ENCODE data around the gene ADK.
"Not testable (repeated sequence)": the region's sequence is repeated elsewhere in the genome, so short reads cannot be mapped to it uniquely, and the experiment has no call there.

ADK gene

DNA sequence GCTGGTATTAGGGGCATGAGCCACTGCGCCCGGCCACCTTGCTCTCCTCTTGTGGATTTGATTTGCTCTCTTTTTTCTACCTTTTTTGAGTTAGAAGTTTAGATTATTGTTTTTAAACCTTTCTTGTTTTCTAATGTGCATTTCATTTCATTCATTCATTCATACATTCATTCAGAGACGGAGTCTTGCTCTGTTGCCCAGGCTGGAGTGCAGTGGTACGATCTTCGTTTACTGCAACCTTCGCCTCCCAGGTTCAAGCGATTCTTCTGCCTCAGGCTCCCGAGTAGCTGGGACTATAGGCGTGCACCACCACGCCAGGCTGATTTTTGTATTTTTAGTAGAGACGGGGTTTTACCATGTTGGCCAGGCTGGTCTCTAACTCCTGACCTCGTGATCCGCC lies 37.6 kb downstream of the ADK start:
- not testable (repeated sequence) for DNase-seq

DNA sequence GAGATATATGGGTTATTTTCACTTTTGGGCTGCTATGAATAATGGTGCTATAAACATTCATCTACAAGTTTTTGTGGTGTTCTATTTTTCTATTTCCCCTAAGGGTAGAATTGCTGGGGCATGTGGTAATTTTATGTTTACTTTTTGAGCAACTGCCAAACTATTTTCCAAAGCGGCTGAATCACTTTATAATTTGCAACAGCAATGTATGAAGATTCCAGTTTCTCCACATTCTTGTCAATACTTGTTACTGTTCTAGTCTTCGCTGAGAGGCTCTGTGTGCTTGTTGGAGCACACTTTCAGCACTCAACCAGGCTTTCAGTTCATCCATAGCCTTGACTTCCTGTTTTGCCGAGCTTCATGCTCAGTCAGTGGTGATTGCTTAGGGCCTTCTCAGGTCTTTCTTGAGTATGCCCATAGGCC lies 39.0 kb downstream of the ADK start:
- DNase-seq = no peak

DNA sequence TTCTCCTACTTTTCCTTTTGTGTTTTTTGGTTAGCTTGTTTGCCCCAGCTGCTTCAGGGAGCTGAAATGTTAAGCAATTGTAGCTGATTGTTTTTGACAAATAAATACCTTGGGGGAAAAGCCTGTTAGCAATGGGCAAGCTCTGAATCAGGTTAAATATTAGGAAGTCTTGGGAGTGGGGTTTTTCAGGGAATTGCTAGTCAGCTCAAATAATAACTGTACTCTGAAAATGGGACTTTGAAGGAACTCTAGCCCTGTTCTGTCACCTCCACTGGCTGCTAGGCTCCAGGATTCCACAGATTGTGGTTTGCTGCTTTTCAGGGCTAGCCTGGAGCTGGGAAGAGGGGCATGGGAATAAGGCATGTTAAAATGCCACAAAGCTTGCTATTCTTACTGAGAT lies 39.5 kb downstream of the ADK start:
- DNase-seq = no peak

DNA sequence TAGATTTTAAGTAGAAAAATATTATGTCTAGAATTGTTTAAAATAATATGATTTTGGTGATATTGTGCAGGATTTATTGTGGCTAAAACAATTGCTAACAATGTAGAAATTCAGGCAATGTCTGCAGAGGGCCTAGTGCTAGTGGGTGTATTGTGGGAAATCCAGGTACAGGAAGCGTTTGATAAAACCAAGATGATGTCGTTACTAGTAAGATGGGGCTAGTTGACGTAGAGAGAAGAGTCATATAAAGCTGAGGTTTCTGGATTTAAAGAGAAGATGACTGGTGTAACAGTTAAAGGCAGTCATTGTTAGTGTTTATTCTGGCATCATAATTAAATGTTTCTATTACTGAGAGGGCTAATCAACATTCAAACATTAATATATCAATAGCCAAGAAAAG lies 43.5 kb downstream of the ADK start:
- no peak for DNase-seq

DNA sequence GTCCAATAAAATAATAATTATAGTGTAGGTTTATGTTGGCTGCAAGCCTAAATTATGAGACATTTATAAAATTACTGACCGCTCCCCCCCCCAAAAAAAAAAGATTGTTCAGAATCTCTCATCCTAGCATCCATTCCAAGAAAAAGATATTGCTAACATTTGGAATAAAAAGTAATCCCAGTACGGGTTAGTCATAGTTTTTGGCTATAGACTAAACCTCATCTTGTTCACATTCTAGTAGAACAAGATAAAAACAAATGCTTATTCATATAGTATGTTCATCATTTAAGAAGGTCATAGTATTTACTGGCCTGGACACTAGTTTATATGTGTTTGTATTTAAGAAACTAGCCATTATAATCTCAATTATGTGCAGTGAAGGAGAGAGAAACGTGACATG lies 44.0 kb downstream of the ADK start:
- DNase-seq = no peak

DNA sequence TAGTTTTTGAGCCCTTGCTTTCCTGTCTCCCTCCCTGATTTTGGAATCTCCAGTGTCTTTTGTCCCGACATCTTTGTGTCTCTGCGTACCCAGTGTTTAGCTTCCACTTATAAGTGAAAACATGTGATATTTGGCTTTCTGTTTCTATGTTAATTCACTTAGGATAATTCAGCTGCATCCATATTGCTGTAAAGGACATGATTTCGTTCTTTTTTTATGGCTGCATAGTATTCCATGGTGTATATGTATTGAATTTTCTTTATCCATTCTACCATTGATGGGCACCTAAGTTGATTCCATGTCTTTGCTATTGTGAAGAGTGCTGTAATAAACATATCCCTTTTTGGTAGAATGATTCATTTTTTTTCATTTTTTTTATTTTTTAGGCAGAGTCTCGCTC lies 48.3 kb downstream of the ADK start:
- DNase-seq = no peak

DNA sequence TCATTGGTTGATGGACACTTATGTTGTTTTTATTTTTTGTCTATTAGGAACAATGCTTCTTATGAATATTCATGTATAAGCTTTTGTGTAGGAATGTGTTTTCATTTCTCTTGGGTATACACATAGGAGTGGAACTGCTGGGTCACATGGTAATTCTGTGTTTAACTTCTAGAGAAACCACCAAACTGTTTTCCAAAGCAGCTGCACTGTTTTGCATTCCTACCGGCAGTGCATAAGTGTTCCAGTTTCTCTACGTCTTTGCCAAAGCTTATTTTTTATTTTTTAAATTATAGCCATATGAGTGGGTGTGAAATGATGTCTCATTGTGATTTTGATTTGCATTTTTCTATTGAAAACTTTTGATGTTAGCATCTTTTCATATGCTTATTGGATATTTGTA lies 51.3 kb downstream of the ADK start:
- DNase-seq = no peak

DNA sequence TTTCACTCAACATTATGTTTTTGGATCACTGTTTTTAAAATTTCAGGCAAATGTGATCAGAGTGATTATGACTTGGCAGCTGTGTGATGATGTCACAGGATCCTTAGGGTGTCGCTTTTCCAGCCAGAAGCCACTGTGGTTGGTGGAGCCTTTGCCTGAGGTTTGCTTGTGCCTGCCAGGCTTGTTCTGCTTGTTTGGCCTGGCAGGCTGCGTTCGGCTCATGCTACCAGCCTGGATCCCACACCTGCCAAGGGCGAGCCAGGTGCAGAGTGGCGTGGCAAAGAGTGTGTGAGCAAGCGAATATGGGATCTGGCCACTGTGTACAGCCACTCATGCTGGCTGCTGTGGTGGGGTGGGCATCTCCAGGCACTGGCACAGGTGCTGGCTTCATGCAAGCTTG lies 55.7 kb downstream of the ADK start:
- DNase-seq = no peak

DNA sequence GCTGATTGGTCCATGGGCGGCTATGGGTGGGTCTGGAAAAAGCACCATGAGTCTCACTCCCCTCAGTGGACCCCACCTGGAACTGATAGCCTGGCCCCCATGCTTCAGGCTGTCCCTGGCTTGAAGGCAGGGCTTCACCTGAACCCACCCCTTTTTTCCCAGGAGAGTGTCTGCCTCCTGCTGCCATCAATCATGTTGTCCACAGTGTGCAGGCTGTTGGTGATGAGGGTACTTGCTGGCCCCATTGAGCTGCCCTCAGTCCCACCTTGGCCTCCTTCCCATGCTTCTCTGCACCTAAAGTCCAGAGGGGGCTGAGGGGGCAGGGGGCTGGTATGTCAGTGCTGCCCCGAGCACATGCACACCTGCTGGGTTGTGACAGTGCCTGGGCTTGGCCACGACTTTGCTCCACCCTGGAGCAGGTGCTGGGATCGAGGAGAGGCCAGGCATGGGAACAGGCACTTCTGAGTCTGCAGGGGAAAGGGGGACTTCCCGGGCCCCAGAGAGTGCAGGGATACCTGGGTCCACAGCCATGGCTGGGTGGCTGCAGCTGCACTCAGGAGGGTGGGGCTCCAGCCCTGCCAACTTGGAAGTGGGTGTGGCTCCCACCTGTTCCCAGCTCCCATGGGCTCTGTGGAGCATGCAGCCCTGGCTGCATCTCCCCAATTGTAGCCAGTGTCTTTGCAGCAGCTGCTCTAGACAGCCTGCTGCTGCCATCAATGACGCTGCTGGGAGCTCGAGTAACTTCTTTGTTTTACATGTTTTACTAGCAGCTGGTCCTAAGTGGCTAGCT lies 56.9 kb downstream of the ADK start:
- DNase-seq = no peak

DNA sequence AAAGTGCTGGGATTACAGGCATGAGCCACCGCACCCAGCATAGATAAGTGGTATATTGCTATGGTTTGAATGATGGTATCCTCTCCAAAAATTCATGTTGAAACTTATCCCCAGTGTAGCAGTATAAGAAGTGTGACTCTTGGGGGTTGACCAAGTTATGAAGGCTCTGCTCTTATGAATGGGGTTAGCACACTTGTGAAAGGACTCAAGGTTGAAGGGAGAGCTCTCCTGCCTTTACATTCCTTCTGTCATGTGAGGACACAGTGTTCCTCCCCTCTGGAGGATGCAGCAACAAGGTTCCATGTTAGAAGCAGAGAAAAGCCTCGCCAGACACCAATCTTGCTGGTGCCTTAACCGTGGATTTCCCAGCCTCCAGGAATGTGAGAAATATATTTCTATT lies 58.0 kb downstream of the ADK start:
- no peak for DNase-seq

DNA sequence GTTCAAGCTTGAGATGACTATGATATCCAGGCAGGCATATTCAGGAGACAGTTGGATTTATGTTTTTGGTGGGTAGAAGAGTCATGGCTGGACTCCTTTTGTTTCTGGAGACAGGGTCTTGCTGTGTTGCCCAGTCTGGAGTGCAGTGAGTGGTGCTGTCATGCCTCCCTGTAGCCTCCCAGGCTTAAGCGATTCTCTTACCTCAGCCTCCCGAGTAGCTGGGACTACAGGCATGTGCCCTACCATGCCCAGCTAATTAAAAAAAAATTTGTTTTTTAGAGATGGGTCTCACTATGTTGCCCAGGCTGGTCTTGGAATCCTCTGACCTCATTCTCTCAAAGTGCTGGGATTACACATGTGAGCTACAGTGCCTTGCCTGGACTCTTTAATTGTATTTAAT lies 62.0 kb downstream of the ADK start:
- DNase-seq = no peak

DNA sequence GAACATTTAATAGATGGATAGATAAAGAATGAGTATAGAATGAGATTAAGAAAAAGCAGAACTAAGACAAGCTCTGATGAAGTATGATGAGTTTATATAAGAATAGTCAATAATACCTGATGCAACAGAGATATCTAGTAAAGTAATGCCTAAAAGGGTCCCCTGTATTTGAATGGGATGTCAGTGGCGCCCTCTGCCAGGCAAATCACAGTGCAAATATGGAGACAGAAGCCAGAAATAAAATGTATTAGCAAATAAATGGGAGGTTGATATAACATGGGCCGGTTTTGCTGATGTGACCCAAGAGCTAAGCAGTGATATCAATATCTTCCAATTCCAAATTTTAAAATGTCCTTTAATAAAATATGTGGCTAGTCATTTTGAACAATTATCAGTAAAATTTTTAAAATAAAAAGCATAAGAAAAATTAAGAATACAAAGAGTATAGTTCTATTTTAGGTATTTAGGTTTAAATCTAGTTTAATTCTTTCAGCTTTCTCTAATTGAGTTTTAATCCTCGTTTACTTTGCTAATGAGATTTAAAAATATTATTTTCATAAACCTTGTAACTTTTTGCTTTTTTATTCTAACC lies 62.6 kb downstream of the ADK start:
- no peak for DNase-seq

DNA sequence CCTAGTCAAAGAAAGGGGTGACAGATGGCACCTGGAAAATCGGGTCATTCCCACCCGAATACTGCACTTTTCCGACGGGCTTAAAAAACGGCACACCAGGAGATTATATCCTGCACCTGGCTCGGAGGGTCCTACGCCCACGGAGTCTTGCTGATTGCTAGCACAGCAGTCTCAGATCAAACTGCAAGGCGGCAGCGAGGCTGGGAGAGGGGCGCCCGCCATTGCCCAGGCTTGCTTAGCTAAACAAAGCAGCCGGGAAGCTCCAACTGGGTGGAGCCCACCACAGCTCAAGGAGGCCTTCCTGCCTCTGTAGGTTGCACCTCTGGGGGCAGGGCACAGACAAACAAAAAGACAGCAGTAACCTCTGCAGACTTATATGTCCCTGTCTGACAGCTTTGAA lies 66.1 kb downstream of the ADK start:
- DNase-seq = not testable (repeated sequence)

DNA sequence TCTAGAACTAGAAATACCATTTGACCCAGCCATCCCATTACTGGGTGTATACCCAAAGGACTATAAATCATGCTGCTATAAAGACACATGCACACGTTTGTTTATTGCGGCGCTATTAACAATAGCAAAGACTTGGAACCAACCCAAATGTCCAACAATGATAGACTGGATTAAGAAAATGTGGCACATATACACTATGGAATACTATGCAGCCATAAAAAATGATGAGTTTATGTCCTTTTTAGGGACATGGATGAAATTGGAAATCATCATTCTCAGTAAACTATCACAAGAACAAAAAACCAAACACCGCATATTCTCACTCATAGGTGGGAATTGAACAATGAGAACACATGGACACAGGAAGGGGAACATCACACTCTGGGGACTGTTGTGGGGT lies 71.4 kb downstream of the ADK start:
- not testable (repeated sequence) for DNase-seq

DNA sequence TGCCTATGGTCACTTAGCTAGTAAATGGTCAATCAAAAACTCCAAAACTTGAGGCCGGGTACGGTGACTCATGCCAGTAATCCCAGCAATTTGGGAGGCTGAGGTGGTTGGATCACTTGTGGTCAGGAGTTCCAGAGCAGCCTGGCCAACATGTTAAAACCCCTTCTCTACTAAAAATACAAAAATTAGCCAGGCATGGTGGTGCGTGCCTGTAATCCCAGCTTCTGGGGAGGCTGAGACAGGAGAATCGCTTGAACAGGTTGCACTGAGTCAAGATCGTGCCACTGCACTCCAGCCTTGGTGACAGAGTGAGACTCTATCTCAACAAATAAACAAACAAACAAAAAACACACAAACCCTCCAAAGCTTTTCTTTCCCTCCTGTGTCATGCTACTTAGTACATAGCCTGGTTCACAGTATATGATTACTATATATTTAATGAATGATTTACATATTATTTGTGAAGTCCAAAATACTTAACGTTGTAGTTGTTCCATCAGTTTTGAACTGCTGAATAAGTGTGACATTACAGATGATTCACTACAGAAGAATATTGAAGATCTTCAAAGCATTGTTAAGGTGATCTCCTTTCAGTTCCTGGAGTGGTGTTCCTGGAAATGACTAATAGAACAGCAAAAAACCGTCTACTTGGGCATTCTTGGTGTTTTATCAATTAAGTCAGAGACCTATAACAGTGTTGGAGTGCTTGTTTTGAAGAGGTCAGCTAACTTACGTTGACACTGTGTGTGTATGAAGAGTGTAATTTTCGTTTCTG lies 72.9 kb downstream of the ADK start:
- no peak for DNase-seq

DNA sequence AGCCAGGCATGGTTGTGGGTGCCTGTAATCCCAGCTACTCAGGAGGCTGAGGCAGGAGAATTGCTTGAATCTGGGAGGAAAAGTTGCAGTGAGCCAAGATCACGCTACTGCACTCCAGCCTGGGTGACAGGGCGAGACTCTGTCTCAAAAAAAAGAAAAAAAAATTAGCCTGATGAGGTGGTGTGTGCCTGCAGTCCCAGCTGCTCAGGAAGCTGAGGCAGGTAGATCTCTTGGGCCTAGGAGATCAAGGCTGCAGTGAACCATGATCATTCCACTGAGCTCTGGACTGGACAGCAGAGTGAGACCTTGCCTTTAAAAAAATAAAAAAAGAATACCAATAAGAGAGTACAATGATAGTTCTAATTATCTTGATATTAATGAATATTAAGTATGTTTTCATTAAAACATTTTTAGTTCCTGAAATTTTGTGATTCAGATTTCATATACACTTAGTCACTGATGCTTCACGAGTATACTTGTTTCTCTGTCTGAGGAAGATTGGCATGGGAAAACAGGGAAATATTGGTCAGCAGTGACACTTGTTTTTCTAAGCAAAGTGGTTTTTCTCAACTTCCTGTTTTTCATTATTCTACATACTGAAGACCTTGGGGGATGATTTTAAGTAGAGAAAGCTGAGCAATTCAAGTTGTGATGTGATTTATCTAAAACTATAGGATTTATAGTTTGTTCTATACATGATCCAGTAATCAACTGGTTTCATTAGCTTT lies 76.8 kb downstream of the ADK start:
- DNase-seq = no peak

DNA sequence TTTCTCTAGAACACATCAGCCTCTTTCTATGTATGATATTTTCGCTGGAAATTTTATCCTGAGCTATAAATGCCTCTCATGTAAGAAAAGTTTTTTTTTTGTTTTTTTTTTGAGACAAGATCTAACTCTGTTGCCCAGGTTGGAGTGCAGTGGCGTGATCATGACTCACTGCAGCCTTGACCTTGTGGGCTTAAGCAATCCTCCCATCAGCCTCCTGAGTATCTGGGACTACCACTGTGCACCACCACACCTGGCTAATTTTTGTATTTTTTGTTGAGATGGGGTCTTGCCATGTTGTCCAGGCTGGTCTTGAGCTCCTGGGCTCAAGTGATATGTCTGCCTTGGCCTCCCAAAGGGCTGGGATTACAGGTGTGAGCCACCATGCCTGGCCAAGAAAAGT lies 80.4 kb downstream of the ADK start:
- no peak for DNase-seq

DNA sequence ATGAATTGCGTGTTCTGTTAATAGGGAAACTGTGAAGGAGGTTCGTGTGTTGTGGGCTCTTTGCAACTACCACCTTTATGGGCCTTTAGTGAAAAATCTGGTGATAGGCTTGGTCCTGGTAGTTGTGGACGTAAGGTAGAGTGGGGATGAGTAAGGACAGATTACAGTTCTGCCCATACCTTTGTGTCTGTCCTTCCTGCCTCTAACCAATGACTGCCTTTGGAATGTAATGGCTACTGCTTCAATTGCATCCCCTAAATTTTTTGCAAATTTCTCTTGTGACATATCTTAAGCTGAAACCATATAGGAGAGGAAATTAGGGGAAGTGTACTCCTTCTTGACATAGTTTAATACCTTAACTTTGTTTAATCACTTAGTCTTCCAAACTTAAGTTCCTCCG lies 82.3 kb downstream of the ADK start:
- DNase-seq = no peak

DNA sequence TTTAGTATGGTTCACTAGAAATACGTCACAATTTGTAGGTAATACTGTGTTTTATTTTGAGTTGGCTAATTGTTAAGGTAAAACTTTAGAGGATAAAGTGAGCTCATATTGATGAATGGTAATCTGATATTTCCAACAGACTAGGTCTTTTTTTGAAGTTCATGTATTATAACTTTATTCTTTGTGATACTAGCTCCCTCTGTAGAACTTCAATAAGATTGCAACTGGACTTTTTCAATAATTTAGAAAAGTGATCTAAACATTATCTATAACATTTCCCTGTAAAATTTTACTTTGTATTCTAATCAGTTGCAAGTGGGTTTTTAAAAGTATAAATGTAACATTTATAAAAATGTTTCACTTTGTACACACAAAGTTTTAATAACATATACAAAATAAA lies 83.5 kb downstream of the ADK start:
- DNase-seq = no peak

DNA sequence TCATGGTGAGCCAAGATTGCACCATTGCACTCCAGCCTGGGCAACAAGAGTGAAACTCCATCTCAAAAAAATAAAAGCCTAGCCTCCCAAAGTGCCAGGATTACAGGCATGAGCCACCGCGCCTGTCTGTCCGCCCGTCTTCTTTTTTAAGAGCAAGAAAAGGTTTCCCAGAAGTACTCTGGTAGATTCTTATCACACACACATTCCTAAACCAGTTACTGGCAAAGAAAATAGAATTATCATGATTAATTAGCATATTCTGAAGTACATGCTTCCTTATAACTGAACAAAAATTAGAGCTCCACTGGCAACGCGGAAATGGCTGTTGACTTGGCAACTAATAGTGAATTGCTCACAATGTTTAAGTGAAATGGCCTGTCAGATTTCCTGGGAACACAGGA lies 87.0 kb downstream of the ADK start:
- DNase-seq = no peak

DNA sequence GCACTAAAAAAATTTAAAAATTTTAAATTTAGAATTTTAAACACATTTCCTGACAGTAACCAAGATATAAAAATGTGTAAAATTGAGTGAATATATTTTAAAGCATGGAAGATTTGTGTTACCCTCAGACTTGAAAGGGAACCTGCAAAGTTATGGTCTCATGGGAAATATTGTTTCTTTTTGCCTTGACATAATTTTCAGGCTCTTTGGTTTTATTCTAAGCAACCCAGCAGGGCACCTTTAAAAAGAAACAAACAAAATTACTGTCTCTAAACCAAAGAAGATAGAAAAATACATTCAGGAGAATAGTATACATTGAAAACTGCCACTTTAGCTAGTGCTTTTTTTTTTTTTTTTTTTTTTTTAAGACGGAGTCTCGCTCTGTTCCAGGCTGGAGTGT lies 87.5 kb downstream of the ADK start:
- DNase-seq = no peak

DNA sequence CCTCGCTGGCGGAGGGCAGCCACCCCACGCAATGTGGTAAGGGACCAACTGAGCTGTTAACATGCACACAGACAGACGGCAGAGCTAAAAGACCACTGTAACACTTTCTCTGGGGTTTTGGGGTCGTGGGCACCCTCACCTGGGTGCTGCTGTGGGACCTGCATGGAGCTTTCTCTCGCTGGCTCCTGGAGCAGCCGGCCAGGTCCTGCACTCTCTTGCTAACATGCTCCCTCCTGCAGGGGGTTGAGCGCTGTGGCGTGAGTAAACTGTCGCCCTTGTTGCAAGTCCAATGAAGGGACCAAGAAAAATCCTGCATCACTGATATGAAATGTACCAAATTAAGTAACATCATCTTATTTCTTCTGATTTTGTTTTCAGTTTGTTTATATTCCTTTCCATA lies 92.0 kb downstream of the ADK start:
- DNase-seq = no peak

DNA sequence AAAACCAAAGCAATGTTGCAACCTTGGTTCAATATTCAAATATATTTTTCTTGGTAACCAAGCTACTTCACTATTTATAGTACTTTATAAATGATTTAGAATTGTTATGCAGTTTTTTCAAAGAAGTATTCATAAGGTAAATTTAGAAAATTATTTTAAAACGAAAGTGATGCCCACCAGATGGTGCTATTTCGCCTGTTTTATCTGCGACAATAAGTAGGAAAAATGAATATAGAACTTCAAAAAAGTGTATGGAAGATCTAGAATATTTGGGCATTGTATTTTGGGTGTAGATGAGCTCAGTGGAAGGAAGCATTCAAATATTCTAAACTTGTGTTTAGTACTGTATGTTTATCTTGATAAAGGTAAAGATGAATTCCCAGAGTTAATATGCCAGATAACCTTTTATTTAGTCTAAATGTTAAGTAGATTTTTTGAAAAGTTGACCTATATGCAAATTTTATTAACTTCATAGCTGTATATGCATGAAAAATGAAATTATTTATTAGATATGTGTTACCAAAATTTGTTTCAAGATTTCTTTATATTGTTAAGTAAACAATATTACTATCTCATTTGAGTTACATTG lies 93.2 kb downstream of the ADK start:
- DNase-seq = no peak
